H9 (cell line): ENCODE results near the gene SEPTIN7. TPM values are rescaled to one million over a fixed set of nuclear protein-coding genes. Genes with fewer than 3 reads are reported as not detected.

Source experiments
- DNase-seq: peaks from one replicate; pipeline ENCODE4 v3.0.0-alpha.2; 2017
- H2AFZ ChIP-seq: one replicate; pipeline ENCODE4 v1.6.1; 2013; ENCODE audit warnings: mild to moderate bottlenecking, low read length, control low read depth, moderate library complexity
- H2AK5ac ChIP-seq: 2 replicates; pipeline ENCODE4 v1.6.1; 2013; ENCODE audit warnings: low read length, control low read depth, mixed read lengths; ENCODE audit not compliant: insufficient read length
- H2BK120ac ChIP-seq: one replicate; pipeline ENCODE4 v1.6.1; 2013; ENCODE audit warnings: low read depth, mild to moderate bottlenecking, low read length, control low read depth, inconsistent platforms; ENCODE audit not compliant: poor library complexity, severe bottlenecking
- H2BK12ac ChIP-seq: 2 replicates; pipeline ENCODE4 v1.6.1; 2013; ENCODE audit warnings: low read length, control low read depth, mixed read lengths, low read depth; ENCODE audit not compliant: insufficient read length
- H2BK15ac ChIP-seq: 2 replicates; pipeline ENCODE4 v1.6.1; 2013; ENCODE audit warnings: low read depth, low read length, control low read depth
- H2BK20ac ChIP-seq: one replicate; pipeline ENCODE4 v1.6.1; 2013; ENCODE audit warnings: low read depth, mild to moderate bottlenecking, low read length, control low read depth, inconsistent platforms; ENCODE audit not compliant: poor library complexity, severe bottlenecking
- H2BK5ac ChIP-seq: 2 replicates; pipeline ENCODE4 v1.6.1; 2013; ENCODE audit warnings: low read length, control low read depth, mixed read lengths; ENCODE audit not compliant: insufficient read length
- H3K14ac ChIP-seq: 2 replicates; pipeline ENCODE4 v1.6.1; 2013; ENCODE audit warnings: low read length, control low read depth; ENCODE audit not compliant: insufficient read depth
- H3K18ac ChIP-seq: 2 replicates; pipeline ENCODE4 v1.6.1; 2013; ENCODE audit warnings: low read depth, mild to moderate bottlenecking, mixed read lengths, low read length, control low read depth; ENCODE audit not compliant: insufficient read length
- H3K23ac ChIP-seq: 2 replicates; pipeline ENCODE4 v1.6.1; 2013; ENCODE audit warnings: low read length, control low read depth, mixed read lengths, low read depth; ENCODE audit not compliant: insufficient read length
- H3K23me2 ChIP-seq: 2 replicates; pipeline ENCODE4 v1.6.1; 2013; ENCODE audit warnings: low read depth, mild to moderate bottlenecking, mixed read lengths, low read length, control low read depth; ENCODE audit not compliant: insufficient read length, poor library complexity, severe bottlenecking
- H3K27ac ChIP-seq: 2 replicates; pipeline ENCODE4 v1.5.1; 2013; ENCODE audit warnings: low read length, control low read depth, mixed read lengths, low read depth; ENCODE audit not compliant: insufficient read length
- H3K27me3 ChIP-seq: 2 replicates; pipeline ENCODE4 v1.6.1; 2013; ENCODE audit warnings: low read length, control low read depth, inconsistent platforms; ENCODE audit not compliant: insufficient read depth
- H3K4ac ChIP-seq: 2 replicates; pipeline ENCODE4 v1.6.1; 2013; ENCODE audit warnings: low read depth, mild to moderate bottlenecking, control low read depth, inconsistent platforms, low read length, moderate library complexity
- H3K4me1 ChIP-seq: 2 replicates; pipeline ENCODE4 v1.6.1; 2013; ENCODE audit warnings: low read length, control low read depth, inconsistent platforms; ENCODE audit not compliant: insufficient read depth
- H3K4me2 ChIP-seq: 2 replicates; pipeline ENCODE4 v1.6.1; 2013; ENCODE audit warnings: low read length, control low read depth, mixed read lengths; ENCODE audit not compliant: insufficient read length, insufficient read depth
- H3K56ac ChIP-seq: 2 replicates; pipeline ENCODE4 v1.6.1; 2013; ENCODE audit warnings: low read depth, mild to moderate bottlenecking, mixed read lengths, low read length, control low read depth; ENCODE audit not compliant: insufficient read length
- H3K79me1 ChIP-seq: 2 replicates; pipeline ENCODE4 v1.6.1; 2013; ENCODE audit warnings: low read depth, mild to moderate bottlenecking, moderate library complexity, low read length, control low read depth, inconsistent platforms; ENCODE audit not compliant: insufficient read depth, poor library complexity, severe bottlenecking
- H3K79me2 ChIP-seq: 2 replicates; pipeline ENCODE4 v1.6.1; 2013; ENCODE audit warnings: low read length, control low read depth, inconsistent platforms; ENCODE audit not compliant: insufficient read depth
- H3K9ac ChIP-seq: 2 replicates; pipeline ENCODE4 v1.6.1; 2013; ENCODE audit warnings: low read length, control low read depth, mixed read lengths; ENCODE audit not compliant: insufficient read length; ENCODE audit errors: extremely low read depth
- H3K9me3 ChIP-seq: one replicate; pipeline ENCODE4 v1.6.1; 2013; ENCODE audit warnings: low read depth, low read length, inconsistent platforms; ENCODE audit not compliant: control insufficient read depth
- H3T11ph ChIP-seq: one replicate; pipeline ENCODE4 v1.6.1; 2013; ENCODE audit warnings: mild to moderate bottlenecking, low read length, control low read depth, inconsistent platforms
- H4K20me1 ChIP-seq: one replicate; pipeline ENCODE4 v1.6.1; 2013; ENCODE audit not compliant: control insufficient read depth, insufficient read length, insufficient read depth
- H4K5ac ChIP-seq: 2 replicates; pipeline ENCODE4 v1.6.1; 2013; ENCODE audit warnings: low read depth, mild to moderate bottlenecking, mixed read lengths, low read length, control low read depth; ENCODE audit not compliant: insufficient read length
- H4K8ac ChIP-seq: replicated peaks from 2 replicates; pipeline ENCODE4 v1.6.1; 2013; ENCODE audit warnings: low read length, control low read depth, mixed read lengths, low read depth; ENCODE audit not compliant: insufficient read length
- H4K91ac ChIP-seq: 2 replicates; pipeline ENCODE4 v1.6.1; 2013; ENCODE audit warnings: low read depth, mild to moderate bottlenecking, moderate library complexity, mixed read lengths, low read length, control low read depth; ENCODE audit not compliant: insufficient read length
- H3K27ac Mint-ChIP-seq, 3 experiments: 2 replicates in 2 of 3; 3 replicates in 1 of 3; pipeline ENCODE4 v1.8.0; 2020 to 2021; ENCODE audit warnings: mixed read lengths in 3 of 3, mild to moderate bottlenecking in 1 of 3, moderate library complexity in 1 of 3
- H3K27me3 Mint-ChIP-seq: 2 replicates; pipeline ENCODE4 v1.8.0; 2021; ENCODE audit warnings: low read depth, mild to moderate bottlenecking, moderate library complexity, mixed read lengths
- H3K36me3 Mint-ChIP-seq, 3 experiments: 2 replicates in 2 of 3; 3 replicates in 1 of 3; pipeline ENCODE4 v1.8.0; 2020 to 2021; ENCODE audit warnings: low read depth in 3 of 3, mixed read lengths in 3 of 3; ENCODE audit not compliant: insufficient read depth in 1 of 3
- H3K4me1 Mint-ChIP-seq, 2 experiments: 2 replicates each; pipeline ENCODE4 v1.8.0; 2020; ENCODE audit warnings: mixed read lengths in 2 of 2
- H3K4me3 Mint-ChIP-seq, 2 experiments: 2 replicates in 1 of 2; 3 replicates in 1 of 2; pipeline ENCODE4 v1.8.0; 2020 to 2021; ENCODE audit warnings: mild to moderate bottlenecking in 2 of 2, mixed read lengths in 2 of 2, moderate library complexity in 1 of 2
- H3K9me3 Mint-ChIP-seq, 2 experiments: 2 replicates in 1 of 2; 3 replicates in 1 of 2; pipeline ENCODE4 v1.8.0; 2020; ENCODE audit warnings: mild to moderate bottlenecking in 2 of 2, mixed read lengths in 2 of 2, moderate library complexity in 1 of 2
- CTCF ChIP-seq: fragments of 200-600 bp; sonication (generic); conservative IDR thresholded peaks from 3 replicates; pipeline ENCODE4 v1.8.0; 2021; ENCODE audit warnings: antibody characterized with exemption, mild to moderate bottlenecking
- WGBS: extraction: QIAGEN DNeasy Blood & Tissue Kit; methylation state at CpG from one replicate; pipeline ENCODE4 v1.1.7; 2013; ENCODE audit warnings: missing lambda C conversion rate, low lambda C conversion rate, mixed read lengths; ENCODE audit not compliant: insufficient read length; ENCODE audit errors: extremely low coverage; 5-methylcytosine and 5-hydroxymethylcytosine counted together
- total RNA-seq: library from RNA; stranded (reverse); gene quantifications from 2 replicates; pipeline ENCODE4 v1.2.1, GENCODE V29; 2021

Gene SEPTIN7
- total RNA-seq, 1 experiment from 2014 or later = 184 TPM

GRCh38 chr7:35805876-35806275 lies 5.0 kb downstream of the SEPTIN7 start:
- H2BK12ac ChIP-seq = no peak overlapping the region

More at GRCh38 chr7:35805876-35806275, 5.0 kb downstream of the SEPTIN7 start:
- Histone ChIP-seq H4K91ac (no peak overlapping the region), H3K4ac (no peak overlapping the region), H4K5ac (no peak overlapping the region), H4K20me1 (no peaks in the 10 kb centered on the region), H2AK5ac (no peak overlapping the region), H3K23me2 (no peaks in the 10 kb centered on the region), H2BK5ac (no peak overlapping the region), H3K79me2 (peaks cover 52% of the 10 kb centered on the region), H3T11ph (no peak overlapping the region), H3K23ac (no peak overlapping the region), H2AFZ (no peak overlapping the region), H3K9ac (no peak overlapping the region), H2BK15ac (no peak overlapping the region), H4K8ac (no peak overlapping the region), H3K18ac (no peak overlapping the region), H3K9me3 (no peaks in the 10 kb centered on the region), H2BK20ac (no peak overlapping the region), H3K56ac (no peak overlapping the region), H3K79me1 (peaks cover 6% of the 10 kb centered on the region), H3K4me2 (no peak overlapping the region), H2BK120ac (no peak overlapping the region), H3K4me1 (peaks cover 5% of the 10 kb centered on the region; the same call in 1 of the 2 replicates), H3K27me3 (no peaks in the 10 kb centered on the region), H3K14ac (no peak overlapping the region), H3K27ac (no peak overlapping the region)
- no peaks in the 10 kb centered on the region for H3K9me3 Mint-ChIP-seq
- peaks cover 30 to 31% of the 10 kb centered on the region in 2 experiments for H3K4me1 Mint-ChIP-seq
- no peak for DNase-seq
- H3K27me3 Mint-ChIP-seq = no peaks in the 10 kb centered on the region
- no CpG with 5 or more reads among the region's 3 CpGs for WGBS
- no peak for TF ChIP-seq CTCF
- 0 out of 7 replicates have a peak overlapping the region, but pooled peaks of 1 of the 3 experiments have one; percentile 8 for H3K27ac Mint-ChIP-seq
- no peak overlapping the region for H3K4me3 Mint-ChIP-seq
- peaks cover 0 to 10% (median 3%) of the 10 kb centered on the region in 3 experiments; a peak in 4 of 7 replicates for H3K36me3 Mint-ChIP-seq
